GF-D8 (cell line): ENCODE results near the gene CES4A.
"Not testable (repeated sequence)": the region's sequence is repeated elsewhere in the genome, so short reads cannot be mapped to it uniquely, and the experiment has no call there.

Source experiments
- DNase-seq: peaks from one replicate; lab custom pipeline; 2025; lab: John Stamatoyannopoulos, UW

CES4A gene

GRCh38 chr16:66991545-66992077, 3.2 kb downstream of the CES4A start:
- DNase-seq: no peak

GRCh38 chr16:66993558-66993957, 5.2 kb downstream of the CES4A start:
- not testable (repeated sequence) for DNase-seq

- DNase-seq: no peak
Measured at GRCh38 chr16:66996324-66996982, 8.1 kb downstream of the CES4A start.

- no peak for DNase-seq
Measured at GRCh38 chr16:66996983-66997358, 8.6 kb downstream of the CES4A start.

- DNase-seq: no peak
Measured at GRCh38 chr16:67000384-67001351, 12.3 kb downstream of the CES4A start.

GRCh38 chr16:67001726-67002125, 13.3 kb downstream of the CES4A start:
- DNase-seq: no peak

- no peak for DNase-seq
Measured at GRCh38 chr16:67006930-67007658, 18.7 kb downstream of the CES4A start.

- DNase-seq: no peak
Measured at GRCh38 chr16:67009158-67009557, 20.8 kb downstream of the CES4A start.

- no peak for DNase-seq
Measured at GRCh38 chr16:67011274-67011673, 22.9 kb downstream of the CES4A start.

- no peak for DNase-seq
Measured at GRCh38 chr16:67013233-67013822, 24.9 kb downstream of the CES4A start.

GRCh38 chr16:67013823-67014633, 25.6 kb downstream of the CES4A start:
- DNase-seq: peak; percentile 24

GRCh38 chr16:67014634-67015312, 26.4 kb downstream of the CES4A start:
- DNase-seq: no peak

- DNase-seq: no peak
Measured at GRCh38 chr16:67015313-67015731, 26.9 kb downstream of the CES4A start.

- DNase-seq: no peak
Measured at GRCh38 chr16:67016143-67016542, 27.8 kb downstream of the CES4A start.

- DNase-seq: no peak
Measured at GRCh38 chr16:67016681-67017420, 28.5 kb downstream of the CES4A start.

GRCh38 chr16:67017421-67017750, 29.0 kb downstream of the CES4A start:
- DNase-seq: no peak

- peak; percentile 51 for DNase-seq
Measured at GRCh38 chr16:67017810-67018488, 29.6 kb downstream of the CES4A start.

GRCh38 chr16:67019171-67019570, 30.8 kb downstream of the CES4A start:
- no peak for DNase-seq

GRCh38 chr16:67021321-67021720, 32.9 kb downstream of the CES4A start:
- no peak for DNase-seq
